Endothelial cell of umbilical vein (primary cell): ENCODE data around the gene FABP1.

Experiments
- EZH2 ChIP-seq: IDR thresholded peaks from 2 replicates; pipeline ENCODE4 v1.6.1; 2012; ENCODE audit warnings: borderline replicate concordance, low read depth, mild to moderate bottlenecking, moderate library complexity, low read length, inconsistent platforms; ENCODE audit not compliant: severe bottlenecking
- GATA2 ChIP-seq: IDR thresholded peaks from 2 replicates; pipeline ENCODE4 v1.7.0; 2011; ENCODE audit warnings: low read depth, mild to moderate bottlenecking, moderate library complexity, mixed read lengths, low read length; ENCODE audit not compliant: insufficient read length, insufficient read depth
- JUN ChIP-seq: IDR thresholded peaks from 2 replicates; pipeline ENCODE4 v1.6.1; 2011; ENCODE audit warnings: borderline replicate concordance, low read depth; ENCODE audit not compliant: insufficient read length, insufficient read depth
- POLR2A ChIP-seq: IDR thresholded peaks from 2 replicates; pipeline ENCODE4 v1.6.1; 2012; ENCODE audit warnings: low read depth, mild to moderate bottlenecking, control low read depth, low read length
- POLR2AphosphoS5 ChIP-seq: IDR thresholded peaks from 2 replicates; pipeline ENCODE4 v1.6.1; 2012; ENCODE audit warnings: low read depth, mild to moderate bottlenecking, control low read depth, low read length, moderate library complexity; ENCODE audit not compliant: insufficient read depth
- TF ChIP-seq, protein P1 (sequence below), 2 donors: IDR thresholded peaks; 1 replicate in 1 of 2; 2 replicates in 1 of 2; pipeline ENCODE4 v1.5.1; 2011; ENCODE audit warnings: low read length in 2 of 2, mild to moderate bottlenecking in 2 of 2, moderate library complexity in 2 of 2, control low read depth in 1 of 2, inconsistent platforms in 1 of 2, low read depth in 1 of 2; ENCODE audit not compliant: insufficient read depth in 1 of 2; ENCODE audit errors: extremely low read depth in 1 of 2
- TF ChIP-seq, protein P2 (sequence below): IDR thresholded peaks from 2 replicates; pipeline ENCODE4 v1.6.1; 2011; ENCODE audit not compliant: insufficient read depth, insufficient read length

DNA sequence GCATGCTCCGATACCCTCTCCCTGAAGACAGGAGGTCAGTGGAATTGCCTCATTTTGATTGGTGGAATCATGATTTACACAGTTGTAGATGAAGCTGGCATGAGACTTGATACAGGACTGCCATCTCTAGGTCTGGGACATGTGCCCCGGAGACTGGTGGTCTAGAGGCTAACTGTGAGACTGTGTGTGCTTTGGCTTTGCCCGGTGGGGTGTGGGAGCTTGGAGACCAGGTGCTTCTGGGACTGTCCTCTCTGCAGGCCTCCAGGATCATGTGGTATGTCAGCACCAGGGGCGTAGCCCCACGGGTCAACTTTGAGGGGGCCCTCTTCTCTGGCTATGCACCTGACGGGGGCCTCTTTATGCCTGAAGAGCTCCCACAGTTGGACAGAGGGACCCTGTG lies 45.0 kb upstream of the FABP1 start:
- TF ChIP-seq, protein P1, sequence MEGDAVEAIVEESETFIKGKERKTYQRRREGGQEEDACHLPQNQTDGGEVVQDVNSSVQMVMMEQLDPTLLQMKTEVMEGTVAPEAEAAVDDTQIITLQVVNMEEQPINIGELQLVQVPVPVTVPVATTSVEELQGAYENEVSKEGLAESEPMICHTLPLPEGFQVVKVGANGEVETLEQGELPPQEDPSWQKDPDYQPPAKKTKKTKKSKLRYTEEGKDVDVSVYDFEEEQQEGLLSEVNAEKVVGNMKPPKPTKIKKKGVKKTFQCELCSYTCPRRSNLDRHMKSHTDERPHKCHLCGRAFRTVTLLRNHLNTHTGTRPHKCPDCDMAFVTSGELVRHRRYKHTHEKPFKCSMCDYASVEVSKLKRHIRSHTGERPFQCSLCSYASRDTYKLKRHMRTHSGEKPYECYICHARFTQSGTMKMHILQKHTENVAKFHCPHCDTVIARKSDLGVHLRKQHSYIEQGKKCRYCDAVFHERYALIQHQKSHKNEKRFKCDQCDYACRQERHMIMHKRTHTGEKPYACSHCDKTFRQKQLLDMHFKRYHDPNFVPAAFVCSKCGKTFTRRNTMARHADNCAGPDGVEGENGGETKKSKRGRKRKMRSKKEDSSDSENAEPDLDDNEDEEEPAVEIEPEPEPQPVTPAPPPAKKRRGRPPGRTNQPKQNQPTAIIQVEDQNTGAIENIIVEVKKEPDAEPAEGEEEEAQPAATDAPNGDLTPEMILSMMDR (IDR thresholded peaks at IDR 0.05; ENCODE audit: extremely low read depth in 1 of 2, insufficient read depth in 1 of 2, low read depth in 1 of 2, low read length in 2 of 2): no peak
- TF ChIP-seq POLR2A (no peak), GATA2 (no peak), EZH2 (no peak), JUN (no peak), POLR2AphosphoS5 (no peak)
- TF ChIP-seq, protein P2, sequence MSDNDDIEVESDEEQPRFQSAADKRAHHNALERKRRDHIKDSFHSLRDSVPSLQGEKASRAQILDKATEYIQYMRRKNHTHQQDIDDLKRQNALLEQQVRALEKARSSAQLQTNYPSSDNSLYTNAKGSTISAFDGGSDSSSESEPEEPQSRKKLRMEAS: no peak
